Heart right ventricle (tissue), 16 donors: Measurements from ENCODE around the gene KSR1. TPM values are rescaled to one million over a fixed set of nuclear protein-coding genes. Genes with fewer than 3 reads are reported as not detected.

ENCODE experiments used
- ATAC-seq, 8 donors: fragments of 200-7000 bp; cut with Tn5 transposase; one replicate each; pipeline ENCODE4 v1.9.1; 2020; ENCODE audit warnings: mild to moderate bottlenecking in 8 of 8, moderate library complexity in 8 of 8, moderate number of reproducible peaks in 1 of 8
- DNase-seq, 2 donors: peaks; one replicate each; pipeline ENCODE4 v3.0.0-alpha.2; 2020
- H3K27ac ChIP-seq, 10 donors: fragments of 200-600 bp; sonication (generic) in 2 of 10; one replicate each; pipeline versions ENCODE4 v1.5.0 to v1.8.0; 2020 to 2022; ENCODE audit warnings: mild to moderate bottlenecking in 3 of 10
- H3K27me3 ChIP-seq, 7 donors: fragments of 200-600 bp; one replicate each; pipeline ENCODE4 v1.8.0; 2021 to 2022; ENCODE audit warnings: mild to moderate bottlenecking in 2 of 7
- H3K36me3 ChIP-seq, 9 donors: fragments of 200-600 bp; sonication (generic) in 1 of 9; one replicate each; pipeline versions ENCODE4 v1.5.0 to v1.8.0; 2020 to 2022; ENCODE audit warnings: mild to moderate bottlenecking in 2 of 9
- H3K4me1 ChIP-seq, 9 donors: fragments of 200-600 bp; sonication (generic) in 1 of 9; one replicate each; pipeline versions ENCODE4 v1.5.0 to v1.8.0; 2020 to 2022; ENCODE audit warnings: mild to moderate bottlenecking in 4 of 9
- H3K4me3 ChIP-seq, 10 donors: fragments of 200-600 bp; sonication (generic) in 2 of 10; one replicate each; pipeline versions ENCODE4 v1.5.0 to v1.8.0; 2020 to 2022; ENCODE audit warnings: mild to moderate bottlenecking in 7 of 10, moderate library complexity in 2 of 10
- H3K9me3 ChIP-seq, 11 donors: fragments of 200-600 bp in 10 of 11; sonication (generic) in 2 of 11; one replicate each; pipeline versions ENCODE4 v1.5.0 to v1.8.0; 2013 to 2022; ENCODE audit warnings: mild to moderate bottlenecking in 2 of 11, control low read depth in 1 of 11, moderate library complexity in 1 of 11
- WGBS, 2 donors: extraction: QIAGEN DNeasy Blood & Tissue Kit; methylation state at CpG; one replicate each; pipeline ENCODE4 v1.1.7; 2013; ENCODE audit warnings: inconsistent platforms in 1 of 2; 5-methylcytosine and 5-hydroxymethylcytosine counted together
- intact Hi-C, 10 donors: fragments of 100-400 bp; cut with DNase I; formaldehyde crosslinking; loops; one replicate each; pipeline versions ENCODE4 v1.11.1 to v1.14.2; 2022
- polyA plus RNA-seq, 2 donors: library from polyadenylated mRNA; stranded (reverse); fragments of 200-250 nt; gene quantifications; one replicate each; pipeline ENCODE4 v1.2.3, GENCODE V29; 2013
- total RNA-seq, 10 donors: library from RNA; stranded (reverse); fragmentation: NEBNext Ultra II Directional in 3 of 10; extraction: Animal tissue kit (Norgen Biotek cat#: 25700) in 3 of 10; gene quantifications; one replicate each; pipeline versions ENCODE4 v1.2.1 to v1.2.4, GENCODE V29; 2021 to 2023
- TF ChIP-seq, protein P1 (sequence below), 9 donors: fragments of 200-600 bp; sonication (generic) in 2 of 9; IDR thresholded peaks; one replicate each; pipeline versions ENCODE4 v1.5.0 to v1.8.0; 2021 to 2022; ENCODE audit warnings: antibody characterized with exemption in 9 of 9, mild to moderate bottlenecking in 5 of 9, moderate library complexity in 1 of 9
- donor health status: Arrhythmogenic right ventricular cardiomyopathy.
- donor health status: ischemic (EF 13 %, LVEDD 7.1; RV severe dilation, severe dysfunction).
- donor health status: healthy with polysubstance abuse.
- donor health status: DM: no; HTN: yes; CAD: no.
- donor health status: DM: no; HTN: no; CAD: no.
- donor health status: ischemic (EF 25% LVEDD 6.9; RV normal size, moderate dysfunction).
- donor health status: ischemic (EF 25% LVEDD 5.7; RV mildly dilated, moderate dysfunction).
- donor health status: healthy.
- donor health status: DM: yes; HTN: yes; CAD: no.
- donor health status: Ischemic cardiomyopathy.
- donor health status: ischemic (EF 35%, LVEDD 5.7; RV mildly dilated, moderate dysfunction).
- donor health status: nonischemic (EF 11% LVEDD 7.7; RV severe dilation, severe dysfunction).
- donor health status: DM: yes; HTN: yes; CAD: no.
- donor health status: PGD.
- donor health status: ischemic (EF 29% LVEDD 5.4; RV normal size, mild dysfunction).
- donor health status: nonischemic (EF 23%, LVEDD 6.1; RV moderate dilation, normal function).

The KSR1 gene
- total and polyA plus RNA-seq, 12 donors = 5.6 to 19.6 (median 8.6) TPM

DNA sequence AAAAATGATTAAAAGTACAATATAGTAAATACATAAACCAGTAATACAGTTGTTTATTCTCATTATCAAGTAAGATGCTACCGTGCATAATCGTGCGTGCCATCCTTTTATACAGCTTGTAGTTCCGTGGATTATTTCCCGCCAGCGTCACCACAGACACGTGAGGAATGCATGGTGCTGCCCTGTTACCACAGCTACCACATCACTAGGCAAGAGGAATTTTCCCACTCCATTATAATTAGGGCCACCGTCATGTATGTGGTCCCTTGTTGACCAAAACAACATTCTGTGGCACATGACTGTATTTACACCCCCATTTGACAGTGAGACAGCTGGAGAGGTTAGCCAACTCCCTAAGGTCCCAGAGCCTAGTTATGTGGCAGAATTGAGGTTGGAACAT lies 144.2 kb downstream of the KSR1 start:
- Histone ChIP-seq H3K9me3 (no peaks in the 10 kb centered on the region), H3K4me3 (no peak overlapping the region), H3K36me3 (peaks cover 0 to 81% (median 11%) of the 10 kb centered on the region in 9 donors), H3K27ac (no peak overlapping the region), H3K27me3 (no peaks in the 10 kb centered on the region), H3K4me1 (peaks cover 0 to 27% (median 9%) of the 10 kb centered on the region in 9 donors)
- ATAC-seq (no peak), DNase-seq (no peak)
- 92 to 95% methylated on average over 8 of the region's 8 CpGs for WGBS, 2 donors
- TF ChIP-seq, protein P1, sequence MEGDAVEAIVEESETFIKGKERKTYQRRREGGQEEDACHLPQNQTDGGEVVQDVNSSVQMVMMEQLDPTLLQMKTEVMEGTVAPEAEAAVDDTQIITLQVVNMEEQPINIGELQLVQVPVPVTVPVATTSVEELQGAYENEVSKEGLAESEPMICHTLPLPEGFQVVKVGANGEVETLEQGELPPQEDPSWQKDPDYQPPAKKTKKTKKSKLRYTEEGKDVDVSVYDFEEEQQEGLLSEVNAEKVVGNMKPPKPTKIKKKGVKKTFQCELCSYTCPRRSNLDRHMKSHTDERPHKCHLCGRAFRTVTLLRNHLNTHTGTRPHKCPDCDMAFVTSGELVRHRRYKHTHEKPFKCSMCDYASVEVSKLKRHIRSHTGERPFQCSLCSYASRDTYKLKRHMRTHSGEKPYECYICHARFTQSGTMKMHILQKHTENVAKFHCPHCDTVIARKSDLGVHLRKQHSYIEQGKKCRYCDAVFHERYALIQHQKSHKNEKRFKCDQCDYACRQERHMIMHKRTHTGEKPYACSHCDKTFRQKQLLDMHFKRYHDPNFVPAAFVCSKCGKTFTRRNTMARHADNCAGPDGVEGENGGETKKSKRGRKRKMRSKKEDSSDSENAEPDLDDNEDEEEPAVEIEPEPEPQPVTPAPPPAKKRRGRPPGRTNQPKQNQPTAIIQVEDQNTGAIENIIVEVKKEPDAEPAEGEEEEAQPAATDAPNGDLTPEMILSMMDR (IDR thresholded peaks at IDR 0.05) = no peak
- intact Hi-C loops = loop anchor here (2.0 to 10.0 kb wide), 16 partner anchors 33 to 364 kb away; partner anchors contain the start of gene KSR1 (in 4 of the 10)

DNA sequence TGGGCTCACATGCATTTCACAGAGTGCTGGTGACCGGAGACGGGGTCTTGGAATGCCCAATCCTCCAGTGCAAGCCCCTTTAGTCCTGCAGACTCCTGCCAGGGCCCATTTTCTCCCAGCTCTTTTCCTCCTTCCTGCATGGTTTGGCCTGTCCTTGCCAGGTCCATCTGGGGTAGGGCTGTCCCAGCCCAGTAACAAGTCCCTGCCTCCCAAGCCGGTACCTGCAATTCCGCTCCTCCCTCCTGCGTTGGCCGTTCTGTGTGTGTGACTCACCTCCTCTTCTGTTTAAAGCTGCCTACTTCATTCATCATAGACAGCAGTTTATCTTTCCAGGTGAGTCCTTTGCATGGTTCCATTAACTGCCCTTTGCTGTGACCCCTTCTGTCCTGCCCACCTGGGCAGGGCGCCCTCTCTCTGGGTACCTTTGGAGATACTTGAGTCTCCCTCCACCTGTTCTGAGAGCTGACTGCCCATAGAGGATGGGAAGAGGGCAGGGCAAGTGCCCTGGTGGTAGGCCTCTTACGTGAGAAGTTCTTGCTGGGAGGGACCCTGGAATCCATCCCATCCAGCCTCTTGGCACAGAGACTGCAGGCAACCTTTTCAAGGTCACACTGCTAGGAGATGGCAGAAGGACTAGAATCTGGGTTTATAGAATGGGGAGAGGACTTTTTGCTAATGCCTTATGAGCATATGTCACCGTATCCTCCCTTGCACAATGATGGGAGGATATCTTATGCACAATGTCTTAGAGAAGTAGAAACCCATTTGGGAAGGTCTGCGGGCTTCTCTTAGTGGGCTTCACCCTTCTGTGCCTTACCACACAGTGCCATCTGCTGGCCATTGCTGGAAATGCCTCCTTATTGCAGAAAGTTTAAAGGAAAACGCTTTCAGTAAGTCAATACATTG lies 145.1 kb downstream of the KSR1 start:
- intact Hi-C loops = loop anchor here (1.0 to 10.0 kb wide), 20 partner anchors 34 to 365 kb away; partner anchors contain the start of gene KSR1 (in 4 of the 10)
- H3K27me3 ChIP-seq = no peaks in the 10 kb centered on the region
- DNase-seq (peak; percentile 71 to 82), ATAC-seq (peak; percentile 31 to 70 (median 55))
- TF ChIP-seq, protein P1 (IDR thresholded peaks at IDR 0.05) = peak; percentile 92 to 96 (median 95)
- WGBS, 2 donors = 63 to 67% methylated on average over 11 of the region's 11 CpGs
- peaks cover 0 to 82% (median 20%) of the 10 kb centered on the region in 9 donors for H3K36me3 ChIP-seq
- no peak overlapping the region for H3K27ac ChIP-seq
- H3K4me1 ChIP-seq = peaks cover 0 to 27% (median 9%) of the 10 kb centered on the region in 9 donors
- H3K9me3 ChIP-seq = no peaks in the 10 kb centered on the region
- H3K4me3 ChIP-seq = no peak overlapping the region

DNA sequence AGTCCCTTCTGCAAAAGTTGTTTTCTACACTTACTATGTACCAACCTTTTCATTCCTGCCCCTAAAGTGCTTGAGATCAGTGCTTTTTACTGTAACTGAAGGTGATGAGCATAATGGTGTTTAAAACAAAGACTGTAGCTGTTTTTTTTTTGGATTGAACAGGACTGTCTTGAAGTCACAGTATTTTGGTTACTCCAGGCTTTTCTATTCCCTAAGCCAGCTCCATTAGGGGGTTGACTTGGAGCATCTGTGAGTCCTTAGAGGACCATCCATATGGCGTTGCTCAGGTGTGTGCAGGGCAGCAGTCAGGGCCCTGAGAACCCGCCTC lies 145.7 kb downstream of the KSR1 start:
- Histone ChIP-seq H3K27ac (no peak overlapping the region), H3K4me3 (no peak overlapping the region), H3K9me3 (no peaks in the 10 kb centered on the region), H3K27me3 (no peaks in the 10 kb centered on the region), H3K4me1 (peaks cover 0 to 25% (median 9%) of the 10 kb centered on the region in 9 donors), H3K36me3 (peaks cover 0 to 82% (median 24%) of the 10 kb centered on the region in 9 donors)
- TF ChIP-seq, protein P1 (IDR thresholded peaks at IDR 0.05) = peak in 3 of 9 donors; percentile 2 to 17 (median 10)
- ATAC-seq (no peak), DNase-seq (no peak)
- WGBS, 2 donors = 83 to 85% methylated on average over 2 of the region's 2 CpGs
- intact Hi-C loops = loop anchor here (1.0 to 10.0 kb wide), 22 partner anchors 35 to 366 kb away; partner anchors contain the start of gene KSR1 (in 4 of the 10)

DNA sequence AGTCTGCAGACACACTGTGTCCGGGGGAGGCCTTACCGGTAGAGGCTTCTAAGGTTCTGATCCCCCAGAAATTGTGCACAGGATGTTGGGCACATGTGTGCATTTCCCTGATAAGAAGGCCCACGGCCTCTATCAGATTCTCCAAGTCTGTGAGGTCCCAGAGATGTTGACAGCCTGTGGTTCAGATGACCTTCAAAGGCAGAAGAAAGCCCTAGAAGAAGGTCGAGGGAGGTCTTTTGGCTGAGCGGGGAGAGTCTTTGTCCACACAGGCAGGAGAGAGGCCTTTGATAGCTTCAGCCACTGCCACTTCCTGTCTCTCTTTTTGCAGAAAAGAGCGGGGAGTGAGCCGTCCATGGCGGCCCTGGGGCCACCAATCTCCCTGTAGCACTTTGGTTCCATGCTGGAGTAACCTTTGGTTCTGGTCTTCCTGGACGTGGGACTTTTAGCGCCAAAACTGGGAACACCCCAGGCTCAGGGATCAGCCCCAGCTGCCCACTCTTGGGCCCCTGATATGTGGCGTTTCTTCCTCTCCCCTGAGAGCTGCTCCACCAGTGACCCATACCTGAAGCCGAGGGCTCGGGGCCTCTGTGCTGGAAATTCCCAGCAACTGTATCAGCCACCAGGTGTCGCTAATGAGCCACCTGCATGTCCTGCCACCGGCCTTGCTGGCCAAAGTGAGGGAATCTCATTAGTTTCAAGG lies 146.6 kb downstream of the KSR1 start:
- Histone ChIP-seq H3K9me3 (no peaks in the 10 kb centered on the region), H3K27ac (no peak overlapping the region), H3K27me3 (no peaks in the 10 kb centered on the region), H3K4me1 (peaks cover 0 to 25% (median 9%) of the 10 kb centered on the region in 9 donors), H3K36me3 (peaks cover 0 to 82% (median 28%) of the 10 kb centered on the region in 9 donors), H3K4me3 (no peak overlapping the region)
- WGBS, 2 donors = 47 to 48% methylated on average over 14 to 15 of the region's 15 CpGs
- ATAC-seq = peak; percentile 40 to 75 (median 60)
- TF ChIP-seq, protein P1 (IDR thresholded peaks at IDR 0.05) = peak; percentile 93 to 99 (median 96)
- intact Hi-C loops = loop anchor here (1.0 to 10.0 kb wide), 14 partner anchors 36 to 366 kb away; partner anchors contain the start of gene KSR1 (in 1 of the 10)
- DNase-seq = peak; percentile 69 to 72
